Esophagus muscularis mucosa (tissue), 4 donors: ENCODE results near the gene SP9. TPM values are rescaled to one million over a fixed set of nuclear protein-coding genes. Genes with fewer than 3 reads are reported as not detected.

Experiments
- DNase-seq: peaks from one replicate; pipeline ENCODE4 v3.0.0-alpha.2; 2017; ENCODE audit errors: extremely low spot score
- H3K27ac ChIP-seq, 4 donors: fragments of 200-600 bp; sonication (generic); replicated peaks in 1 of 4; 1 replicate in 3 of 4; 2 replicates in 1 of 4; pipeline ENCODE4 v1.5.1; 2016 to 2019; ENCODE audit warnings: mild to moderate bottlenecking in 1 of 4
- H3K27me3 ChIP-seq, 4 donors: fragments of 200-600 bp; sonication (generic); one replicate each; pipeline versions ENCODE4 v1.5.1 to v1.6.0; 2016 to 2019
- H3K36me3 ChIP-seq, 4 donors: fragments of 200-600 bp; sonication (generic); one replicate each; pipeline ENCODE4 v1.5.1; 2016 to 2019
- H3K4me1 ChIP-seq, 4 donors: fragments of 200-600 bp; sonication (generic); one replicate each; pipeline ENCODE4 v1.5.1; 2016 to 2019
- H3K4me3 ChIP-seq, 4 donors: fragments of 200-600 bp; sonication (generic); 1 replicate in 2 of 4; 2 replicates in 2 of 4; pipeline ENCODE4 v1.5.1; 2016 to 2019; ENCODE audit warnings: mild to moderate bottlenecking in 4 of 4, moderate library complexity in 1 of 4
- H3K9me3 ChIP-seq, 4 donors: fragments of 200-600 bp; sonication (generic); 1 replicate in 3 of 4; 2 replicates in 1 of 4; pipeline ENCODE4 v1.5.1; 2016 to 2019
- EP300 ChIP-seq: sonication (generic); formaldehyde crosslinking; IDR thresholded peaks from one replicate; pipeline ENCODE4 v1.6.1; 2017; ENCODE audit warnings: antibody characterized with exemption
- POLR2A ChIP-seq: fragments of 450-650 bp; IDR thresholded peaks from one replicate; pipeline ENCODE4 v1.6.1; 2017; ENCODE audit warnings: antibody characterized with exemption, moderate library complexity, mild to moderate bottlenecking, low read depth
- POLR2AphosphoS5 ChIP-seq, 2 donors: sonication (generic); formaldehyde crosslinking; IDR thresholded peaks; one replicate each; pipeline ENCODE4 v1.6.1; 2017; ENCODE audit warnings: antibody characterized with exemption in 2 of 2
- WGBS: methylation state at CpG from one replicate; pipeline ENCODE4 v1.1.5; 2018; 5-methylcytosine and 5-hydroxymethylcytosine counted together
- intact Hi-C: fragments of 100-400 bp; cut with DNase I; formaldehyde crosslinking; loops from one replicate; pipeline ENCODE4 v1.15.1; 2023
- total RNA-seq, 4 donors: library from RNA; depleted of rRNA; stranded (reverse); fragments of >200 nt; gene quantifications; one replicate each; pipeline versions ENCODE4 v1.1.0 to v1.2.1, GENCODE V29; 2016
- TF ChIP-seq, protein P1 (sequence below), 3 experiments: fragments of 200-600 bp in 2 of 3; fragments of 450-650 bp in 1 of 3; sonication (generic) in 2 of 3; IDR thresholded peaks; one replicate each; pipeline ENCODE4 v1.5.1; 2017 to 2019; ENCODE audit warnings: antibody characterized with exemption in 3 of 3, mild to moderate bottlenecking in 2 of 3, moderate library complexity in 1 of 3

The SP9 gene
- total RNA-seq, 4 donors from 2014 or later: not detected

DNA sequence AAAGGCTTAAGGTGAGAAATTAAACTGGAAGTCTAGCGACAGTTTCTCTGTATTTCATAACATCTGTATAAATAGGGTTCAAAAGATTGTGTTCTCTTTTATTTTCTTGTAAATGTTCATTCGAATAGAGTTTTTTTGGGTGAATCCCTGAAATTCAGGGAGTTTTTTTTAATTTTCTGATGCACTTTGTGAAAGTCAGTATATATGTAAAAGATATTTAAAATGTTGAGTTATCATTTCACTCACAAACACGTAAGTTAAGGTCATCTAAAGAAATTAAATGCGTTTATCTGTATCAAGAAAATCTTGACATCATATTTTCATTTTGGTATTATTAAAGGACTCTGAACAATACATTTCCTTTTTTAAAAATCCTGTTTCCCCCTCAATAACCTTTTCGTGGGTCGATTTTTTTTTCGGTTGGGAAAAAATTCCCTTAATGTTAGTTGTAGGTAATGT lies 3.4 kb downstream of the SP9 start:
- peaks cover 68 to 80% (median 77%) of the 10 kb centered on the region in 4 donors for H3K4me1 ChIP-seq
- 18% methylated on average over 7 of the region's 7 CpGs for WGBS
- intact Hi-C loops: loop anchor here (5.0 to 10.0 kb wide), 2 partner anchors 91 to 1747 kb away; partner anchors contain the start of genes EVX2 and OLA1

DNA sequence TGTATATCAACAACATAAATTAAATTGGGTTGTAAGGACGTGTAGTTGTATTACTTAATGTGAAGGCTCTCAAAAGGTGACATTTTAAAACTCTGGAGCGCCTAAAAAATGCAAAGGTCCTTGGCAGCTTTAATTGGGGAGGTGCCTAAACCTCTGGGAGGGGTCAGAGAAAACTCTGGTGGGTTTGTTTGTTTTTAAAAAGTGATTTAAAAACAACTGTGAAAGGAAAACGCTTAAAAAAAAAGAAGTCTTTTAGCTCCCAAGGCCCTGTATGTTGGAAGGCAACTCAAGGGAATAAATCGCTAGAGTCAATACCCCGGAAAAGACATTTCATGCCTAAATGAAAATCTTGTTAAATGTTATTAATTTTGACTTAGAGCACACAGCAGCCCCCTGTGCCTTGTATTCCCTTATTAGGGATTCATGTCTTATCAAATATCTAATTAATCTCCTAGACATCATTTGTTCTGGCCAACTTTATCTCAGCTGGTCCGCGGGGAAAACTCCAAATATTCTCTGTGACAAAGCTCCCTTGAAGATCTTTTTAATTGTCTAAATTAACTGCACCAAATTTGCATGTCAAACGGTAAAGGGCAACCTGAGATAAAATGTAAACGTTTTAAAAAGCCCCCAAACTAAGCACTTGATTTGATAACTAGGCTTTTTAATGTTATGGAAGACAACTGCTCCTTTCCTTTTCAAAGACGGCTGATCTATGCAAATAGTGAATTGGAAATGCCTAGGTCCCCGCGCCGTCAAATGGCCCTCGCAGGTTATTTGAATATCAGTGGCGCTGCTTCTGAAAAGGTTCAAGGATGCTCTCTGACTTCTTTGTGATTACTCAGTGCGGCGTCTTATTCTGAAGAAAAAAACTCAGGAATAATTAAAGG lies 4.2 kb downstream of the SP9 start:
- H3K27ac ChIP-seq: no peak overlapping the region
- peaks cover 66 to 80% (median 76%) of the 10 kb centered on the region in 4 donors for H3K4me1 ChIP-seq
- TF ChIP-seq POLR2AphosphoS5 (IDR thresholded peaks at IDR 0.05) (no peak), POLR2A (no peak), EP300 (no peak)
- TF ChIP-seq, protein P1, sequence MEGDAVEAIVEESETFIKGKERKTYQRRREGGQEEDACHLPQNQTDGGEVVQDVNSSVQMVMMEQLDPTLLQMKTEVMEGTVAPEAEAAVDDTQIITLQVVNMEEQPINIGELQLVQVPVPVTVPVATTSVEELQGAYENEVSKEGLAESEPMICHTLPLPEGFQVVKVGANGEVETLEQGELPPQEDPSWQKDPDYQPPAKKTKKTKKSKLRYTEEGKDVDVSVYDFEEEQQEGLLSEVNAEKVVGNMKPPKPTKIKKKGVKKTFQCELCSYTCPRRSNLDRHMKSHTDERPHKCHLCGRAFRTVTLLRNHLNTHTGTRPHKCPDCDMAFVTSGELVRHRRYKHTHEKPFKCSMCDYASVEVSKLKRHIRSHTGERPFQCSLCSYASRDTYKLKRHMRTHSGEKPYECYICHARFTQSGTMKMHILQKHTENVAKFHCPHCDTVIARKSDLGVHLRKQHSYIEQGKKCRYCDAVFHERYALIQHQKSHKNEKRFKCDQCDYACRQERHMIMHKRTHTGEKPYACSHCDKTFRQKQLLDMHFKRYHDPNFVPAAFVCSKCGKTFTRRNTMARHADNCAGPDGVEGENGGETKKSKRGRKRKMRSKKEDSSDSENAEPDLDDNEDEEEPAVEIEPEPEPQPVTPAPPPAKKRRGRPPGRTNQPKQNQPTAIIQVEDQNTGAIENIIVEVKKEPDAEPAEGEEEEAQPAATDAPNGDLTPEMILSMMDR (IDR thresholded peaks at IDR 0.05): no peak
- no peaks in the 10 kb centered on the region for H3K36me3 ChIP-seq
- H3K9me3 ChIP-seq: no peaks in the 10 kb centered on the region
- intact Hi-C loops: loop anchor here (5.0 to 10.0 kb wide), 2 partner anchors 92 to 1746 kb away; partner anchors contain the start of genes EVX2 and OLA1
- WGBS: 18% methylated on average over 17 of the region's 17 CpGs
- peaks cover 39 to 100% (median 98%) of the 10 kb centered on the region in 4 donors for H3K27me3 ChIP-seq
- DNase-seq: no peak
- H3K4me3 ChIP-seq: no peak overlapping the region

More for the DNA sequence above, 3.4 kb downstream of the SP9 start:
- H3K9me3 ChIP-seq: no peaks in the 10 kb centered on the region
- H3K27ac ChIP-seq: no peak overlapping the region
- TF ChIP-seq, protein P1 (IDR thresholded peaks at IDR 0.05): no peak
- TF ChIP-seq EP300 (no peak), POLR2AphosphoS5 (IDR thresholded peaks at IDR 0.05) (no peak), POLR2A (no peak)
- no peaks in the 10 kb centered on the region for H3K36me3 ChIP-seq
- no peak overlapping the region for H3K4me3 ChIP-seq
- DNase-seq: no peak
- H3K27me3 ChIP-seq: peaks cover 34 to 100% (median 98%) of the 10 kb centered on the region in 4 donors

DNA sequence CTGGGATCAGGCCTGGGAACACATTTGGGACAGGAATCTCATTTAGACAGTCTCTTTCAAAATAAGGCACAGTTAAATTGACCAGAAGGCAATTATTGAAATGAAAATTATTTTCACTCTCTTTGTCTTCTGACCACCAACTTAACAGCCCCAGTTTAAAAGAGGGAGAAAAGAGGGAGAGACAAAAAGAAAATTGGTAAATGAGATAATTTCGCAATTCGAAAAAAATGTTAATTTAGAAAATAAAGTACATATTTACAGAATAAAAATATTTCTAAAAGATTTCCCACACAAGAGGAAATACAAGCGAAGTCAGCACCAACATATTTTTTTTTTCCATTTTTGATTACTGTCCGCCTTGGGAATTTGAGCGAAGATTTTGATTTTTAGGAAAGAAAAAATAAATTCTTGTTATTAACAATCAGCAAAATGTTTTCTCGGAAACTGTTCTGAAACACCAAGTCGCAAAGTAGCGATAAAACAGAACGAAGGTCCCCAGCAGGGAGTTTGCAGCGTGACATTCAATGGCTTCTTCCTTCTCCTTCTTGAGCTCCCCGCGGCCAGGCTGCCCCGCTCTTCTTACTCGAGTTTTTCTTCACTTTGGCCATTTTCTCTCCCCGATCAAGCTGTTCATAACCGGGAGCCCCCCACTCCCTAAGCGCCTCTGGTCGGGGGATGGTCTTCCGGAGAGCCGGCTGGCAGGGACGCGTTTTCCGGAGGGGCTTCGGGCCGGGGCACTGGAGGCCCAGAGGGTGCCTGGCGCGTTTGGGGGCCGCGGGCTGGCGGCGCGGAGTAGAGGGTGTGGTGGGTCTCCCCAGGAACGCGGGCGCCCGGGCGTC lies 5.0 kb downstream of the SP9 start:
- peak overlapping the region in 1 of 4 donors; percentile 3 for H3K4me3 ChIP-seq
- no peak overlapping the region for H3K27ac ChIP-seq
- intact Hi-C loops: loop anchor here (5.0 to 10.0 kb wide), 3 partner anchors 92 to 1745 kb away; partner anchors contain the start of genes EVX2 and OLA1
- no peak for TF ChIP-seq EP300
- TF ChIP-seq POLR2A: no peak
- TF ChIP-seq, protein P1 (IDR thresholded peaks at IDR 0.05): no peak
- TF ChIP-seq POLR2AphosphoS5 (IDR thresholded peaks at IDR 0.05): no peak
- no peak for DNase-seq
- H3K36me3 ChIP-seq: no peaks in the 10 kb centered on the region
- 13% methylated on average over 32 of the region's 37 CpGs for WGBS
- H3K4me1 ChIP-seq: peaks cover 59 to 74% (median 71%) of the 10 kb centered on the region in 4 donors
- H3K9me3 ChIP-seq: no peaks in the 10 kb centered on the region
- H3K27me3 ChIP-seq: peaks cover 33 to 100% (median 98%) of the 10 kb centered on the region in 4 donors

DNA sequence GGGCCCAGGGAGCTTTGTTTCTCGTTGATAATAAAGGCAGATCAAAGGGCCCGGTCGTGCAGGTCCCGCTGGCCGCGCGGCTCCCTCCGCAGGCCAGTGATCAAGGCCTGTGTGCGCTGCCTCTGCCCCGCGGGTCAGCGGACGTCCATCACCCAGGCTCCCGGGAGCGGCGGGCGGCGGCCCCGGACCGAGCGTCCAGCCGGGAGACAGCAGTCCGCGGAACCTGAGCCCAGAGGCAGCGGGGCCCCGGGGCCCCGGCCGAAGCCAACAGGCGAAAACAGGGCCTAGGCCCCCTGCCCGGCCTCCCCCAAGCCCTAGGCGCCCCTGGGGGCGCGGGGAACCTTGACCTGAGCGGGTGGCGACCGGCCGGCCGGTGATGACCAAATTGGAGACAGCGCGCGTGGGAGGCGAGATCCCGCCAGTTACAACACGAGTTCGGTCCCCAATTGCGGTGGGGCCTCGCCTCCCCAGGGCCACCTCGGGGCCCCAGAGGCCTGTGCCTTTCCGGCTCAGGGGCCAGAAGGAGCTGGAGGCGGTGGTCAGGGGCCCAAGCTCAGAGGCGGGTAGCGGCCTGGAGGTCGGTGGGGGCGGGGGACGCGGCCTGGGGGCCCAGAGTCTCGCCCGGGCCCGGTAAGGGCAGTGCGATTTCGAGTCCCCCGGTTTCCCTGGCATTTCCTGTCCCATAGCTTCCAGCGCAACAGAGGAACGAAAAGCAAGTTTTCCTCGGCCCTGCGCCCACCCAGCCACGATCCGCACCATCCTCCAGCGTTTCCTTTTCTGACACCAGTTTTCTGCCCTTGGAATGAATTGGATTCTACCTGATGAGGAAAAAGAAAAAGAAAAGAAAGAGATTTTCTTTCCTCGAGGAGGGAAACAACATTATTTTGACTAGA lies 5.9 kb downstream of the SP9 start:
- Histone ChIP-seq H3K27ac (no peak overlapping the region), H3K4me3 (peak overlapping the region in 1 of 4 donors; percentile 3), H3K9me3 (no peaks in the 10 kb centered on the region), H3K27me3 (peaks cover 25 to 96% (median 91%) of the 10 kb centered on the region in 4 donors), H3K4me1 (peaks cover 51 to 66% (median 63%) of the 10 kb centered on the region in 4 donors), H3K36me3 (no peaks in the 10 kb centered on the region)
- TF ChIP-seq POLR2A (no peak), EP300 (no peak)
- no peak for DNase-seq
- intact Hi-C loops: loop anchor here (10.0 kb wide), 1 partner anchor 456 kb away; no protein-coding TSS in a partner anchor
- 6% methylated on average over 18 of the region's 70 CpGs for WGBS
